ENCODE data around the gene COLEC11.

The COLEC11 gene

DNA sequence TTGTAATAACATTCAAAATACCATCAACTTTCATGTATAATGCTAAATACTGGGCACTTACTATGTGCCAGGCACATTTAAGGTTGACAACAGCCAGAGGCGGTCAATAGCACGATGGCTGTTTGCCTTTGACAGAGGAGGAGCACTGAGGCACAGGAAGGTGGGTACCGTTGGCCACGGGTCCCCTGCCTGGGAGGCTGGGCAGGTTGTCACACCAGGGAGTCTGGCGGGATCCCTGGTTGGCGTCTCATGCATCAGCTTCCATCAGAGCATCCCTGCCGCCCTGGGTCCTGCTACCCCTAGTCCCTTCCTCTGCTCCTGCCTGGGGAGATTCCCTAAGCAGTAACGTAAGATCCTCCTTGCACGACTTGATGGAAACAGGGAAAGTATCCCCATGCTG, 82.5 kb downstream of the COLEC11 start:
- TF ChIP-seq, protein P1, sequence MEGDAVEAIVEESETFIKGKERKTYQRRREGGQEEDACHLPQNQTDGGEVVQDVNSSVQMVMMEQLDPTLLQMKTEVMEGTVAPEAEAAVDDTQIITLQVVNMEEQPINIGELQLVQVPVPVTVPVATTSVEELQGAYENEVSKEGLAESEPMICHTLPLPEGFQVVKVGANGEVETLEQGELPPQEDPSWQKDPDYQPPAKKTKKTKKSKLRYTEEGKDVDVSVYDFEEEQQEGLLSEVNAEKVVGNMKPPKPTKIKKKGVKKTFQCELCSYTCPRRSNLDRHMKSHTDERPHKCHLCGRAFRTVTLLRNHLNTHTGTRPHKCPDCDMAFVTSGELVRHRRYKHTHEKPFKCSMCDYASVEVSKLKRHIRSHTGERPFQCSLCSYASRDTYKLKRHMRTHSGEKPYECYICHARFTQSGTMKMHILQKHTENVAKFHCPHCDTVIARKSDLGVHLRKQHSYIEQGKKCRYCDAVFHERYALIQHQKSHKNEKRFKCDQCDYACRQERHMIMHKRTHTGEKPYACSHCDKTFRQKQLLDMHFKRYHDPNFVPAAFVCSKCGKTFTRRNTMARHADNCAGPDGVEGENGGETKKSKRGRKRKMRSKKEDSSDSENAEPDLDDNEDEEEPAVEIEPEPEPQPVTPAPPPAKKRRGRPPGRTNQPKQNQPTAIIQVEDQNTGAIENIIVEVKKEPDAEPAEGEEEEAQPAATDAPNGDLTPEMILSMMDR (conservative IDR thresholded peaks at IDR 0.05; ENCODE audit: low read depth), result no peak
- ChIA-PET CTCF (no interaction called here), POLR2A (ENCODE audit: low non-redundant PET) (no interaction called here)
- no peak overlapping the region for H3K27ac ChIP-seq
- no peak for DNase-seq (ENCODE audit: low spot score)

DNA sequence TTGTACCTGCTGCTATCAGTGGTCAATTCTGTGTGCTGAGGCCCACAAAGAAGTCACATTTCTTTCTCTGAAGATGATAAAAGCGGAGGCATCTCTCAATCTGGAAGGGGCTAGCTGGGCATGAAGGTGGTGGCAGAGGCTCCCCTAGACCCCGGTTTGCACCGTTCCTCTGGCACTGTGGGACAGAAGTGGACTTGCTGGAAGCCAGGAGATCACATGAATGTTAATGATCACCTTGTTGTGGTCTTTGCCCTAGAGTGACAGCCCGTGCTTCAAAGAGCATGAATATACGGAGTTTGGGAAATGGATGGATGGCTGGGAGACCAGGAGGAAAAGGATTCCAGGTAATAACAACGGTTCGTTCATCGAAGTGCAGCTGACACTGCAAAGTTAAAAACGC, 83.3 kb downstream of the COLEC11 start:
- H3K27ac ChIP-seq, result no peak overlapping the region
- TF ChIP-seq, protein P1 (conservative IDR thresholded peaks at IDR 0.05; ENCODE audit: low read depth), result no peak
- CTCF ChIA-PET, result no interaction called here
- no peak for DNase-seq (ENCODE audit: low spot score)
- POLR2A ChIA-PET (ENCODE audit: low non-redundant PET), result no interaction called here

DNA sequence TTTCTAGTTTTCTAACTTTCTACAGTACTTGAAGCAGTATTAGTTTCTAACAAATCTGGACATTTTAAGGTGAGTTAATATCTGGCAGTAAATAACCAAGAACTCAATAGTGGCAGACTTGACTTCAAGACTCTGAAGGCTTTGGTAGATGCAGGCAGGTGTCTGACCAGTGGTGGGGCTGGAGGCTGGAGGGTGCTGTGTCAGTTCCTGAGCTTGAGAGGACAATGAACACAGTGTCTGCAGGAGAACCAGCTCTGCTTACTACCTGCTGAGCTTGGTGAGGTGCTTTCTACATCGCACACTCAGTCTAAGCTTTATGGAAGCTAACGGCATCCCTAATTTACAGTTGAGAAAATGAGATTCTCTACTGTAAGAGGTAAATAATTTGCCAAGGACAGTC, 84.3 kb downstream of the COLEC11 start:
- CTCF ChIA-PET, result no interaction called here
- POLR2A ChIA-PET (ENCODE audit: low non-redundant PET), result no interaction called here
- no peak for DNase-seq (ENCODE audit: low spot score)
- TF ChIP-seq, protein P1 (conservative IDR thresholded peaks at IDR 0.05; ENCODE audit: low read depth), result no peak
- no peak overlapping the region for H3K27ac ChIP-seq

DNA sequence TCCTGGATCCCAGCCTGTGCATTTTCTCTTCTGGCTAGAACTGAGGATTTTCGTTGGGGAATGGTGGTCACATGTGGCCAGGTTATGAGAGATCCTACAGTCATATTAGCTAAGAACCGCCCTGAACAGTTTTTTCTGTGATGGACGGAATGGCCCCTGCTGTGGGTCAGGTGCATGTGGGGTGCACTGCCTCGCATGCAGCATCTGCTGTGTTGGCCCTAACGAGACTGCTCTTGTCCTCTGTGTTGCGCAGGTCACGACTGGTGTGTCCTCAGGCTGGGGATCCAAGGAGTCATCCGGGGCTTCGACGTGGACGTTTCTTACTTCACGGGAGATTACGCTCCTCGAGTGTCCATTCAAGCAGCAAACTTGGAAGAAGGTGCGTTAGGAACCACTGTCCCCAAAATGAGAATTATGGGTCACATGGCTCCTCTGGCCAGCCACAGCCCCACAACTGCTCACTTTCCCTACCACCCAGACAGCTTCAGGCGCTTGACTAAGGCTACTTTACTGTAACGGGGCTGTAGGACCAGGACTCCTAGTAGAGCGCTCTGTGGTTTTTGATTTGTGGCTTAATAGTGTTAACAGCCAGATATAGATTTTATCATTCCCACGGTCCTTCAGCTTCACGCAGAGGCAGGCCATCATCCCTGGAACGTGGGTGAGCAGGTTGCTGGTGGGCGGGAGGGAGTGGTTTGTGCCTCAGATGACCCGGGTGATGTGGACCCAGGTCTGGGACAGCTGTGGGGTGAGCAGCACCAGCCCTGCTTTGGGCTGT, 84.9 kb downstream of the COLEC11 start:
- DNase-seq (ENCODE audit: low spot score), result no peak
- POLR2A ChIA-PET (ENCODE audit: low non-redundant PET), result no interaction called here
- CTCF ChIA-PET, result no interaction called here
- no peak overlapping the region for H3K27ac ChIP-seq
- TF ChIP-seq, protein P1 (conservative IDR thresholded peaks at IDR 0.05; ENCODE audit: low read depth), result no peak

DNA sequence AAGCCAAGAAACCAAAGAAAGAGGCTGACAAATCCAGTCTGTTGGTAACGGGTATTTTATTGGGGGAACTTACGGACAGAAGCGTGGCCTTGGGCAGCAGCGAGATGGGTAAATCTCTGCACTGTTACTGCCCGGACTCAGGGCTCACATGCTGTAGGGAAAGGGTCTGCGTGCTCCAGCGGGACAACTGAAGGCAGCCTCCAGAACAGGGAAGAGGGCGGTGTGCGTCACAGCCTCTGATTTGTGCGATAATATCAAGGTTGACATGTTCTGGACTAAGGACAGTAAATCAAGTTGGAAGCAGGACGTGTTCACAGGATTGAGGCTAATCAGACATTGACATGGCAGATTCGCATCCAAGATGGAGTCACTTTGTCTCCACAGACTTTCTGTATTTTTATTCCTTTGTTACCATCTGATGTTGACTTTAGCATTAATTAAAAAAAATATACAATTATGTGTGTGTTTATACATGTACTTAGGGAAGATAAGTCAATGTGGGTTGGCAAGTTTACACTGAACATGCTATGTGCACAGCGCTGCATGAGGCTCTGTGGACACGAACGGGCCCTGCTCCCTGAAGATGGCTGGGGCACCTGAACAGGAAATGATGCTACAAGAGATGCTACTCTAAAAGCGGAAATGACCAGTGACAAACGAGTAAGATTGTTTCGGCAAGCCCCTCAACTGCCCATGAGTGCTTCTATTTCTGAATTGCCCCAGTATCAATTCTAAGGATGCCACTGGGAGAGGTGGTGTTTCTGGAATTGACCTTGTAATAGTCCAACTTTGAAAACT, 85.8 kb downstream of the COLEC11 start:
- POLR2A ChIA-PET (ENCODE audit: low non-redundant PET), result no interaction called here
- no peak overlapping the region for H3K27ac ChIP-seq
- TF ChIP-seq, protein P1 (conservative IDR thresholded peaks at IDR 0.05; ENCODE audit: low read depth), result no peak
- CTCF ChIA-PET, result no interaction called here
- no peak for DNase-seq (ENCODE audit: low spot score)

DNA sequence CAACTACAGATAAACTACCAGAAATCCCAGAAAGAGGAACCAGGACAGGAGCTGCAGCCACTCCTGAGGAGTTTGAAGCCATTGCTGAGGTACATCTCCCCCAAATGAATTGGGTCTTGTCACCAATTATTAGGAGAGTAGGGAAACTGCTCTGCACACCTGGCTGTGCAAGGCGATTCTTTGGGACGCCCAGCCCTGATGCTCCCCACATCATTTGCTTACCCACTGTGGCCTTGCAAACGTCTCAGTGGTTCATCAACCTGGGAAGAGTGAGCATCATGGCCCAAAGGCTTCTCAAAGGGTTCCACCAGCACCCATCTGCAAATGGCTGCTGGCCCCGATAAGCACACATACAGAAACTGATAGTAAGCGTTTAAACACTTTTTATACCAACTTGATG, 86.7 kb downstream of the COLEC11 start:
- TF ChIP-seq, protein P1 (conservative IDR thresholded peaks at IDR 0.05; ENCODE audit: low read depth), result no peak
- no peak overlapping the region for H3K27ac ChIP-seq
- ChIA-PET CTCF (no interaction called here), POLR2A (ENCODE audit: low non-redundant PET) (no interaction called here)
- DNase-seq (ENCODE audit: low spot score), result no peak

All from RWPE1 (cell line).